ENCODE measurements around the gene ZNF200. TPM values are rescaled to one million over a fixed set of nuclear protein-coding genes. Genes with fewer than 3 reads are reported as not detected.

ZNF200 gene
- total RNA-seq, 1 experiment from 2014 or later, result 11.3 TPM

- TF ChIP-seq CTCF (IDR thresholded peaks at IDR 0.05; ENCODE audit: insufficient read depth in 1 of 2, low read depth in 1 of 2, low read length in 1 of 2, severe bottlenecking in 1 of 2, unreplicated experiment in 1 of 2), result no peak
- no peaks in the 10 kb centered on the region; the same call in 1 of the 2 replicates for H3K27me3 ChIP-seq (replicated peaks; ENCODE audit: control insufficient read depth, insufficient read depth, low read length)
- no peaks in the 10 kb centered on the region for H3K4me1 ChIP-seq
- no peaks in the 10 kb centered on the region for H3K4me1 Mint-ChIP-seq (ENCODE audit: low read depth, unreplicated experiment)
- H3K4me3 ChIP-seq (ENCODE audit: low read depth, low read length), result no peak overlapping the region
- H3K9me3 Mint-ChIP-seq (ENCODE audit: unreplicated experiment), result peaks cover 4% of the 10 kb centered on the region
- ChIA-PET POLR2A (no interaction called here), CTCF (no interaction called here)
- no peaks in the 10 kb centered on the region for H3K9me3 ChIP-seq
- intact Hi-C loops (cut with micrococcal nuclease; ENCODE audit: unreplicated experiment), result no loop called here
- no peak for DNase-seq
- H3K27ac Mint-ChIP-seq (ENCODE audit: unreplicated experiment), result no peak overlapping the region
- peaks cover 25% of the 10 kb centered on the region for H3K36me3 Mint-ChIP-seq (ENCODE audit: insufficient read depth, unreplicated experiment)
- no peaks in the 10 kb centered on the region for H3K36me3 ChIP-seq (ENCODE audit: control insufficient read depth, insufficient read depth, low read length)
- no peak overlapping the region for H3K4me3 Mint-ChIP-seq (ENCODE audit: unreplicated experiment)
- BruUV-seq (replicated peaks), result no TSS peak
- no peaks in the 10 kb centered on the region for H3K27me3 Mint-ChIP-seq (ENCODE audit: insufficient read depth, unreplicated experiment)
Measured at GRCh38 chr16:3188925-3189825, 45.8 kb downstream of the ZNF200 start.

- no peak for DNase-seq
- Mint-ChIP-seq H3K27ac (ENCODE audit: unreplicated experiment) (no peak overlapping the region), H3K4me3 (ENCODE audit: unreplicated experiment) (peak overlapping the region; percentile 62), H3K9me3 (ENCODE audit: unreplicated experiment) (peaks cover 9% of the 10 kb centered on the region), H3K27me3 (ENCODE audit: insufficient read depth, unreplicated experiment) (no peaks in the 10 kb centered on the region), H3K4me1 (ENCODE audit: low read depth, unreplicated experiment) (no peaks in the 10 kb centered on the region), H3K36me3 (ENCODE audit: insufficient read depth, unreplicated experiment) (peaks cover 30% of the 10 kb centered on the region)
- intact Hi-C loops (cut with micrococcal nuclease; ENCODE audit: unreplicated experiment), result no loop called here
- no peaks in the 10 kb centered on the region for H3K9me3 ChIP-seq
- CTCF ChIA-PET, result no interaction called here
- BruUV-seq (replicated peaks), result no TSS peak
- no peaks in the 10 kb centered on the region; the same call in 1 of the 2 replicates for H3K27me3 ChIP-seq (replicated peaks; ENCODE audit: control insufficient read depth, insufficient read depth, low read length)
- no peaks in the 10 kb centered on the region for H3K36me3 ChIP-seq (ENCODE audit: control insufficient read depth, insufficient read depth, low read length)
- no peaks in the 10 kb centered on the region for H3K4me1 ChIP-seq
- POLR2A ChIA-PET, result no interaction called here
- H3K4me3 ChIP-seq (ENCODE audit: low read depth, low read length), result peak overlapping the region; percentile 25
- no peak for TF ChIP-seq CTCF (IDR thresholded peaks at IDR 0.05; ENCODE audit: insufficient read depth in 1 of 2, low read depth in 1 of 2, low read length in 1 of 2, severe bottlenecking in 1 of 2, unreplicated experiment in 1 of 2)
Measured at GRCh38 chr16:3188675-3188924, 46.4 kb downstream of the ZNF200 start.

GRCh38 chr16:3187798-3188674 lies 46.9 kb downstream of the ZNF200 start, which contains the start of gene OR1F1:
OR1F1 (plus strand) TSS chr16:3188204.
- Mint-ChIP-seq H3K36me3 (ENCODE audit: insufficient read depth, unreplicated experiment) (peaks cover 31% of the 10 kb centered on the region), H3K27ac (ENCODE audit: unreplicated experiment) (no peak within 1 kb of the TSS), H3K9me3 (ENCODE audit: unreplicated experiment) (peaks cover 13% of the 10 kb centered on the region), H3K4me3 (ENCODE audit: unreplicated experiment) (peak within 1 kb of the TSS; percentile 62), H3K27me3 (ENCODE audit: insufficient read depth, unreplicated experiment) (no peaks in the 10 kb centered on the region), H3K4me1 (ENCODE audit: low read depth, unreplicated experiment) (no peaks in the 10 kb centered on the region)
- H3K4me3 ChIP-seq (ENCODE audit: low read depth, low read length), result peak within 1 kb of the TSS; percentile 25
- TF ChIP-seq CTCF (IDR thresholded peaks at IDR 0.05; ENCODE audit: insufficient read depth in 1 of 2, low read depth in 1 of 2, low read length in 1 of 2, severe bottlenecking in 1 of 2, unreplicated experiment in 1 of 2), result no peak
- DNase-seq, result no peak
- no peaks in the 10 kb centered on the region for H3K9me3 ChIP-seq
- H3K36me3 ChIP-seq (ENCODE audit: control insufficient read depth, insufficient read depth, low read length), result no peaks in the 10 kb centered on the region
- H3K27me3 ChIP-seq (replicated peaks; ENCODE audit: control insufficient read depth, insufficient read depth, low read length), result no peaks in the 10 kb centered on the region; the same call in 1 of the 2 replicates
- no TSS peak for BruUV-seq (replicated peaks)
- POLR2A ChIA-PET, result no interaction called here
- CTCF ChIA-PET, result no interaction called here
- H3K4me1 ChIP-seq, result no peaks in the 10 kb centered on the region
- intact Hi-C loops (cut with micrococcal nuclease; ENCODE audit: unreplicated experiment), result no loop called here

Data from Caco-2 (cell line).